CD4-positive, alpha-beta T cell treated with Interleukin-21 for 1 hour (primary cell): ENCODE results near the gene SKI.
A peak's percentile ranks its signal among the peaks of the same experiment; 100 is the strongest.
"Not testable (repeated sequence)": the region's sequence is repeated elsewhere in the genome, so short reads cannot be mapped to it uniquely, and the experiment has no call there.

Experiments
- DNase-seq: peaks from one replicate; pipeline ENCODE4 v3.0.0-alpha.2; 2020

SKI gene

DNA sequence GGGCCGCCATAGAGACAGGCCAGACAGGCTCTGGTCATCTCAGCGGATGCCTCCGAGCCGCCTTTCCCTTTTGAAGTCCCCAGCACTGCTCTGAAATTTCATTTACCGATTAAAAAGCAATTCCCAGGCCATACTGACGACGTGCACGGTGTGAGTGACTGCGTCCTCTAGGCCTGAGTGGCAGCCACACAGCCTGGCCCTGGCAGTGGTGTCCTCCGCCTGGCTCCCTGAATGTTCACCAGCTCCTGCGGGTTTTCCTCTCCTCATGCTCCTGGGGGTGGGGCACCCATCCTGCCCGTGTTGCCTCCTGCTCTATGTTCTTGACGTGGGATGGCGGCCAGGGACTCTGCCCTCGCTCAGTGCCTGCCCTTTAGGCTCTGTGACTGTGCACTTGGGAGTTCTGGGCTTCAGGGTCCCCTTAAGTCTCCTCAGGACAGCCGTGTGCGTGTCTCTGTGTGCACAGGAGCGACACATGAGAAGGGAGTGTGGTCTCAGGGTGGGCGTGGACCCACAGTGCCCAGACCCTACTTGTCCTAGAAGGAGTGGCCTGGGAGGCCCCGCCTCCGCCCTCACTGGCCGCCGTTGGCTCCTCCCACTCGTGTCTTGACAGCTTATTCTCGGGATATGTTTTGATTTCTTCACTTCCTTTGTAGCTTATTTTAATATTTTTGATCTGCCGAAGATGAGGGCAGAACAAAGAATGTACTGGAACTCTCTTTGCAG is 3.6 kb downstream of the SKI start:
- peak; percentile 88 for DNase-seq

DNA sequence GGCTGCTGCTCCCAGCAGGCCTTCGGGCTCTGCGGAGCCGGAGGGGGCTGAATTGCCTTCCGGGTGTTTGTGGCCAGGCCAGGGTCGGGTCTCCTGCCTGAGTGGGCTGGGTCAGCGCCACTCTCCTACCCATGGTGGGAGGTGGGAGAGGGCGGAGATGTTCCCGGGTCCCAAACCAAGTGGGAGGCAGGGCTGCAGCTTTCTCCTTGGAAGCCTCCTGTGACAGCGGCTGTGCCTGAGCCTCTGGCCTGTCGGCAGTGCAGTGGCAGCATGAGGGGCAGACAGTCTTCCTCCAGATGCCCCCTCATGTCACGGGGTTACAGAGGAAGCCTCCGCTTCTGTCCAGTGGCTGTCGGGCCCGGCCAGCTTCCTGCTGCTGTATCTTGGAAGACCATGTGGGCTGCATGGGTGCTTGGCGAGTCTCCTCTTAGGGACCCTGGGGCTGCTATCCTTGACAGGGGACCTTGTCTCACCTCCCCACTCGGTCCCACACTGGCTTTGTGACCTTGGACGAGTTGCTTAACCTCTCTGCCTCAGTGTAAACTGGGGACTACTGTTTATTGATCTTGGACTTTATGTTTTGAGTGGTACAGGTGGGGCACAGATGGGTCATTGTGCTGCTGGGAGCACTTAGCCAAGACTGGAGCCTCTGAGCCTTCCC is 4.3 kb downstream of the SKI start:
- DNase-seq = no peak

DNA sequence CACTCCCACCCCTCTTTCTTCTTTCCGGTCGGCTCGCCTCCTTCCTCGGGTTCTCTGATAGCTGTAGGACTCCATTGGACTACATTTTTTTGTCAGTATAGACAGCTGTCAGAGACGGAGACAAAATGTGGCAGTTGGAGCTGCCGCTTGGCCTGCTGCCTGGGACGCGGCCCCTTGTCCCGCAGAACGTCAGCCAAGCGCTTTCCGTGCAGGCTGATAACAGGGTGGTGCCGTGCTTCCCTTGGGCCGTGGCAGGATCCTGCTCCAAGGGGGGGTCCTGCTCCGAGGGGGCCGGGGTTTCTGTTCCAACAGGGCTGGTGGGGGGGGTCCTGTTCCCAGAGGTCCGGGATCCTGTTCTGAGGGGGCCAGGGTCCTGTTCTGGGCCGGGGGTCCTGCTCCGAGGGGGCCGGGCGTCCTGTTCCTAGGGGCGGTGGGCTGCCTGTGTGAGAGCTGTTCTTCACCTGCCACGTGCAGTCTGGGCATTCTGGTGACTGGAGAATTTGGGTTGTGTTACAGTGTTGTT is 4.9 kb downstream of the SKI start:
- no peak for DNase-seq

DNA sequence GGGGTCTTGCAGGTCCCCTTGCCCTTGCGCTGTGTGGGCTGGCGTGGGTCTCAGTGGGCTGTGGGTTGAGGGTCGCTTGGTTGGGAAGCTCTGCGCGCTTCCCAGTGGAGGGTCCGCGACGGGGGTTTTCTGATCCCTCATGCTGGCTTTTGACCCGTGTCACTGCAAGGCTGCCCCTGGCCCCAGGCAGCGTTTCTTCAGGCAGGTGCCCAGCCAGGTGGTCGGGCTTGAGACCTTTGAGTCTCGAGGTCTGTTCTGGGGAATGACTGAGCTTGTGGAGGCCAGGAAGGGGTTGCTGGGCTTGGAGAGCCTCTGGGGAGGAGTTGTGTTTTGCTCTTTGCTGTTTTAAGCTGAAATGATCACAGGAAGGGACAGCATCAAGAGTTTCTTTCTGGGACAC is 5.3 kb downstream of the SKI start:
- DNase-seq = no peak

DNA sequence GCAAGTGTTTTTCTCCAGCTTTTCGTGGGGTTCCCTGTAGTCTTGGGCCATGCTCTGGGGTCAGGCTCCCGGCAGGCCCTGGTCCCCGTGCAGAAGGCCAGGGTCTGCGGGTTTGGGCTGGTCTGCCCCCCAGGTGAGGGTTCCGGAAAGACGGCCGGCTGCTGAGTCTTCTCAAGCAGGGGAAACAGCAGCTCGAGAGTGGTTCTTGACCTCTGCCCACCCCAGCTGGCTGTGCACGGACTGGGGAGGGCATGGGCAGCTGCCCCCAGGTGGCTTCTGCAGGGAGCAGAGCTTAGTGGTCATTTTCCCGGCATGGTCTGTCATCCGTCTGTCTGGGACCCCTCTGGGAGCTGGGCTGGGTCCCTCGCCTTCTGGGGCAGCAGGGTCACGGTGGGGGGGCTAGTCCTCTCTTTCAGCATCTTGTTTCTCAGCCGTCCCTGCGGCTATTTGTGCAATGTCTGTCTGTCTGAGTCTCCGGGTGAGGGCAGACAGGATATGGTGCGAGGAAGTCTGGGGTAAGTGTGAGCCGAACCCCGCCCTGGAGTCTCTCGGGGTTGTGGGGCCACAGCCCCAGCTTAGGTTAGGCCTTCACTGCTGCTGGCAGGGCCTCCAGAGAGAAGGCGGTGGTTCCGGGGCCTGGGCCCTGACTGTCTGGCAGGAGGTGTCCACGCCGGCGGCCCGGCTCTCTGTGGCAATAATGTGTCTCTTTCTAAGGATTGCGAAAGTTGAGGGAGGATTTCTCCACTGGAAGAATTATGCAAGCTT is 6.1 kb downstream of the SKI start:
- DNase-seq = peak; percentile 87

DNA sequence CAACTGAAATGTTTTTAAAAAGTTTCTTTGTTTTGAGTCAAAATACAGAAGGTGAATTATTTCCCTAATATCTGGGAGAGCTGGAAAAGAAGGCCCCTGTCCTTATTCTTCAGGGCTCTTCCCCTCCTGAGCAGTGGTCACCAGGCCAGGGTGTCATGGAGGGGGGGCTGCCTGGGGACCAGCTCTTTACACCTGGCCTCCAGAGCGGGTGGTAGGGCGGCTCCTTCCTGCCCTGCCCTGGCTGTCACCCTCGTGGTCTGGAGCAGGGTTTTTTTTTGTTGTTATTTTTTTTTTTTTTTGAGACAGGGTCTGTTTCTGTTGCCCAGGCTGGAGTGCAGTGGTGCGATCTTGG is 6.6 kb downstream of the SKI start:
- DNase-seq = peak; percentile 59

DNA sequence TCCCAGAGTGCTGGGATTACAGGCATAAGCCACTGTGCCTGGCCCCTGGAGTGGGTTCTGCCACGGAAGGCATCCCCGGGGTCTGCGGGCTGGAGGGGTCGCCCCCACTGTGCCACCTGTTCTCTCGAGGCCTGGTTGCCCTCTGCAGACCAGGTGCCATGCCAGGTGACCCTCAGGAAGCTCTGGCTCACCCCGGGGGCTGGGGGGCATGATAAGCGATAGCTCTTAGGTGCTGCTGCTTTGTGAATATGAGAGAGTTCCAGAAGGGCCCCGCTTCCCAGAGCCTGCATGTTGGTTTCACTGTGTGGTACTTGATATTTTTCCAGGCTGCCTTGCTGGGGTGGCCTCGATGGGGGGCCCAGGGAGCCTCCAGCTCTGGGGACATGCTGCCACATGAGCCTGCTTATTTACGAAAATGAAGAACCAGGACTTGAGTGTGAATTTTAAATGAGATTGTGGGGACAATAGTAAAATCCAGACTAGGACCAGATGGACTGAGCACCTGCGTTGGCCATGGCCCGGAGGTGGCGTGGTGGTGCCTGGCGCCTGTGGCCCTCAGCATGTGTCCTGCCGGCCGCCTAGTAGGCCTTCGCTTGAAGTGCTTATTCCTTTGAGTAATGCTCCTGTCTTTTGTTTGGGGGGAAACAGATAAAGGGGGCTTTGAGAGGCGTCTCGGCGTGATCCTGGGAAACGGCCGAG is 7.3 kb downstream of the SKI start:
- DNase-seq = no peak

DNA sequence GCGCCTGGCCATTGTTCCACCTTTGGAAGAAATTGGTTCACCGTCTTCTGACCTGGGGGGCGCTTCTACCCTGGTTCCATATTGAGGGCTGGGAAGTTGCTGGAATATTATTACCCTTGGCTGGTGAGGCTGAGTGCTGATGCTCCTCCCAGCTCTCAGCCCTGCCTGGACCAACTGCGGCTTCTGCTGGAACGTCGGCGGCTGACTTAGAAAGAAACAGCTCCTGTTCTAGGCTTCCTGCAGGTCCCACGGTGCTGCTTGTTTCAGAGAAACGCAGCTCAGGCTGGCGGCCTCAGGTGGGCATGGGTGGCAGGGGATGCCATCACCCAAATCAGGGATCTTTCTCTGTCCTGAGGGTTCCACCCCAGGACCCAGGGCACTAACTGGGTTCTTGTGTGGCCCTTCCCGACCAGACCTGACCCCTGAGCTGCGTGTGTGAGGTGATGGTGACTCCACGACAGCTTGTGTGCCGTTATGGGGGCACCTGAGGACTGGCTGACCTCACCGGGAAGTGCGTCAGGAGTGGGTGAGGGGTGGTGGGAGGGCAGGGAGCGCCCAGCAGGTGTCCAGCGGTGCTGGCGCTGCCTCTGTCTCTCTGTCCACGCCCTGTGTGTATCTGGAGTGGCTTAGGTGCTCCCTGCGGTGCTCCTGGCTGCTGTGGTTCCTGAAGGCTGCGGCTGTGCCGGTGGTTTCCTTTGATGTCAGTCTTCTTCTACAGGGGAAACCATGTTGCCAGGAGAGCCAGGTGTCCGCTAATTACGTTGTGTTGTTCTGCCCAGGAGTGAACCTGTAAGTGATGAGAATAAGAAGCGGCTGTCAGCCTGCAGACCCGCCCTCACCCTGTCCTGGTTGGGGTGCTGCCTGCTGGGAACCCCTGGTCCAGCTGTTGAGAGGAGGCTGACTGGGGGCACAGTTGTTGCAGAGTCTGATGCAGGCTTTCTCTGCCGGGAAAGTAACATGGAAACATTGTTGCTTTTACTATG is 8.9 kb downstream of the SKI start:
- peak; percentile 76 for DNase-seq

DNA sequence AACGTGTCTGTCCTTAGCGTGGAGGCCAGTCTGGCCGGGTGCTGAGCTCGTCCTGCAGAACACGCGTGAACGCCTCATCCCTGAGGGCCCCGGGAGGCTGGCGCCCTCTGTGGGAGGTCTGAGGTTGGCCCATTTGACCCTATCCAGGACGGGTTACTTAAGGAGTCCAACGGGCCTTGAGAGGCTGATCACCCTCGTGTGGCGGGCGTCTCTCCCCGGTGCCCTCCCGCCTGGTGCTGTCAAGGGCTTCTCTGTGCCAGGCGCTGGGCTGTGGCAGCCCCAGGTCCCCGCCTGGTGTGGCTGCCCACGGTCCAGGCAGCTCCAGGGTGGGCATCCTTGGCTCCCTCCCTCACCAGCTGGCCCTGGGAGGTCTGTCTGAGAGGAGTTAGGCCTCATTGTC is 9.7 kb downstream of the SKI start:
- no peak for DNase-seq

DNA sequence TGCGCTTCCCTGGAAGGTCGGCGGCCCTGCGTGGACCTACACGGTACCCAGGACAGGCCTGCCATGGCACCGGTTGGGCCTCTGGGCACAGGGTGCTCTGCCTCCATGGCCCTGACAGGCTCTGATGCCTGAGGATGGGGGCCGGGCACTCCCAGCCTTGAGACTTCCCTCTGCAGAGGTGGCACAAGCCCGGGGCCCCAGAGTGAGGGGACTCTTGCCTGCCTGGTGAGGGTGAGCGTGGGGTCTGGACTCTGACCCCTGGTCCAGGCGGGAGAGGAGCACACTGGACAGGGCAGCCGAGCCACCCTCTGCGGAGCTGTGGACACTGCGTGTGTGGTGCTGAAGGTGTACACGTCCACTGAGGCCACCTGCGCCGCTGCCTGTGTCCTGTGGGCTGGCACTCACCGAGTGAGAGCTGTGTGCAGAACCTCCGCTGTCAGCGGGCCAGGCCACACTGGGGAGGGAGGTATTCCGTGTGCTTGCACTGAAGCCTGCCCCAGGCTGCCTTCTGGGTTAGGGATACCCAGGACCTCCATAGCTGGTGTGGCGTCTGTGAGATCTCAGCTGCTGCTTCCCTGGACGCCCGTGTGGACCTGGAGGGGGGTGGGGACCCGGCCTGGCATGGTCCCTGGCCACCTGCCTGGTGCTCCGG is 10.4 kb downstream of the SKI start:
- no peak for DNase-seq

DNA sequence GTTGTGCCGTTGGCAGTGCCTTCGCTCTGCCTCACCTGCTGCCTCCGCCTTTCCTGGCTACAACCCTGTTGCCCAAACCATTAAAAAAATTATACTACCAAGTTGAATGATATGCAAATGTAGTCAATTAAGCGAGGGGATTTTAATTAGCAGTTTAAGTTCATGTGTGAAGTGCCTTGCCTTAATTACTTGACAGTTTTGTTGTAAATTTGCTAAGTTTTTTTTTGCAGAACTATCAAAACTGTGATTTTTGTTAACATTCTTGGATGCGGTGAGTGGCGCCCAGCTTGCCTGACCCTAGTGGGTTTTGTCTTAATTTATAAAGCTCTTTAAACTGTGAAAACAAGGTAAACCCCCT is 10.9 kb downstream of the SKI start:
- no peak for DNase-seq

DNA sequence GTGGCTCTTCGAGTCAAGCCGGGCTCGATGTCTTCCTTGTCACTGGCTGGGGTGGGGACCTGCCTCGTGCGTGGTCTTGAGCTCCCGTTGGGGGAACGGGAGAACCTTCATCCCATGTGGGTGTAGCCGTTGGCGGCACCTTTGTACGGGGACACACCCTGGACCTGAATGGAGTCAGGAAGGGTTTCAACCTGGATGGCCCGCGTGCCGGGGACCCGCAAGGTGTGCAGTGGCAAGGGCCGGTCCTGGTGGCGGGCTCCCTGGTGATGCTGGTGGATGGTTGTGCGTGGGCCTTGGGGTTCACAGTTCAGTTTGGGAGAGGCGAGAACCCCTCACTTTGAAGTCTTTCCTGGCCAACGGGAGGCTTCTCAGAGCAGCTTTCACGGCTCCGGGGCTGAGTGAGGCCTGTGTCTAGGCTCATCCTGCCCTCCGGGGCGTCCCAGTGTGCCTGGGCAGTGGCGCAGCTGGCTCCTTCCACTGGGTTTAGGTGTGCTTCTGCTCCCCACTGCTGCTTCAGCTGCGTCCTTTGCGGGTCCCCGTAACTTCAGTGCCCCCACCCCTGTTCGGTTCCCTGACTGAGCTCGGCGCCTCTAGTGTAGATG is 11.4 kb downstream of the SKI start:
- no peak for DNase-seq

DNA sequence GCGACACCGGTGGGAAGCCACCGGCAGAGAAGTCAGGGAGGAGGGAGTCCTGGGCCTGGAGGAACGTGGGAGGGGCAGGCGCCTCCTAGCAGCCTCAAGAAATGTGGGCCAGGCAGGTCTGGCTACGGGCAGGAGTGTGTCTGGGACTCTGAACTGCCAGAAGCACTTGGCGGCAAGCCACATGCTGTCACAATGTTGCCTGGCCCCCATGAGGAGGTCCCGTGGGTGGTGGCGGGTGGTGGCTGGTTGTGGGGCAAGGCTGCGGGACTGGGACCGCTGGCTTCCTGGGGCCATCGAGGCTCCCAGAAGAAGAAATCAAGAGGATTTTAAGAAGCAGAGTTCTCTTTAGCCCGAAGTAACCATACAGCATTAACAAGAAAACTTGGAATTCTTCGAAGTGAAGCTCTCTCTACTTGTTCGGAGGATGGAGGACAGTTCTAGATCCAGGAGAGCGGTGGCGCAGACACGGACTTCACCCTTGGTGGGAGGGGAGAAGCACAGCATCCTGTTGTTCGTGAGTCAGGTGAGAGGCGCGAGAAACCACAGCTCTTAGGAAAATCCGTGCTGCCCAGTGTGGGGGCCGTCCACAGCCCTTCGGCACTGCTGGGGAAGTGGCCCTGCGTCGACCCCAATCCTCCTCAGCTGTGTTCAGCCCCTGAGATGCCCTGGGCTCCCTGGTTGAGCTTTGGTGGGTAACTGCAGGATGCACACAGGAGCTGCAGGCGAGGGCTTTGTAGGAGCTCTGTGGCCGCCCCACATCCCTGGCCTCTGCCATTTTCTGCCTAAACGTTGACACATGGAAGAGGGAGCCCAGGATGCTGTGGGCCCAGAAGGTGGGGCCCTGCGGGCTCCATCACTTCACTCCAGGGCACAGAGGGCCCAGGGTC is 12.4 kb downstream of the SKI start:
- no peak for DNase-seq

DNA sequence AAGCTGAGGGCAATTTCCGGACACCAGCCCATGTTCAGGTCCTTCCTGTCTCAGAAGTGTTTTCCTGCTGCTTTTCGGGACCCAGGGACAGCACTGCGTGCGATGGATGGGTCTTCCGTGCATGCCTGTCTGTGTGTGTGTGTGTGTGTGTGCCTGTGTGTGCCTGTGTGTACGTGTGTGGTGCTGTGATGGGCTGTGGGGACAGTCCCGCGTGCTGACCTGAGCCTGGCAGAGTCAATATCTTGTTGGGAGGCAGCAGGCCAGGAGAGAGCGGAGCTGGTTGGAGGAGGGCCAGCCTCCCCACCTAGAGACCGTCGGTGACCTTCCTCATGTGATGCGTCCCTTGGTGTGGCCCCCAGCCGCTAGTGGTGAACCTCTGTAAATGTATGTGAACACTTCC is 13.7 kb downstream of the SKI start:
- no peak for DNase-seq

DNA sequence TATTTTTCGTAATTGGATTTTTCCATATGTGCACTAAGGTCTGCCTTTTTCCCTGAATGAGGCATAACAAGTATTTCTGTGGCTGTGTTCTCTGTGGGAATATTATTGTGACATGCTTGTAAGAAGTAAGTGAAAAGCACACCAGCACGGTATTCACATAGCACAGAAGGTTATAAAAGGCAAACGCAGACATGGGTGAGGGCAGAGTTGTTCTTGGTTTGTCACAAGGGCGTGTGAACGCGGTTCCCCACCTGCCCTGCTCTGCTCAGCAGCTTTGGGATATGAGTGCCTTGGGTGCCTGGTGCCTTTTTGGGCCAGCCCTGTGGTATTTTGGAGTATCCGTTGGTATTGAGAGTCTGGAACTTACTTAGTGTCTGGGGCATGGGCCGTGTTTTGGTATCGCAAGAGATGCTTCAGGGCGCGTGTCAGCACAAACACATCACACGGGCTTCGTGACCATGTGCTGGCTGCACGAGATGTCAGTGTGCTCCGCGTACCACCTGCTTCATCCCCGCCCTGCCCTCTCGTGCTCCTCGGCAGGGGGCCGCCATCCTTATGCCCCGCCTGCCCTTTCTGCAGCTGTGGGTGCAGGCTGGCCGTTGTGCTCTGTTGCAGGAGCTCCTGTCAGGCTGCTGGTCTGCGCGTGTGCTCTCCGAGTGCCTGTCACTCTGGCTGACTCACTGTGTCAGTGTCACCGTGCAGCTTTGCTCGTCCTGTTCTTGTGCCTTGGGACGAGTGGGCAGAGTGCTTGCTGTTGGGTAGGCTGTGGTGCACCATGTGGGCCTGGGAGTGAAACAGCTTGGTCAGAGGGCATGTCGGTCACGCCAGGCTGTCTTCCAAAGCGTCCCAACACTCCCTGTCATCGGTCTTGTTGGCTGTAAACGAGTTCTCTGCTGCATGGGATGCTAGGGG is 15.0 kb downstream of the SKI start:
- DNase-seq = no peak

DNA sequence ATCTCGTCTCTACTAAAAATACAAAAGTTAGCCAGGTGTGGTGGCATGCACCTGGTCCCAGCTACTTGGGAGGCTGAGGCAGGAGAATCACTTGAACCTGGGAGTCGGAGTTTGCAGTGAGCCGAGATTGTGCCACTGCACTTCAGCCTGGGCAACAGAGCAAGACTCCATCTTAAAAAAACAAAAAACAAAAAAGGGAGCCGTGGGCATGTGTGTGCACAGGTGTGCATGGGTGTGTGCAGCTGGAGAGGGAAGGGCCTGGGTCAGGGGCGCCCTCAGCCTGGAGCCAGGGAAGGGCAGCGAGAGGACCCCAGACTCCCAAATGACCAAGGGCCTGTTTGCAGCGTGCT is 18.9 kb downstream of the SKI start:
- DNase-seq = not testable (repeated sequence)

DNA sequence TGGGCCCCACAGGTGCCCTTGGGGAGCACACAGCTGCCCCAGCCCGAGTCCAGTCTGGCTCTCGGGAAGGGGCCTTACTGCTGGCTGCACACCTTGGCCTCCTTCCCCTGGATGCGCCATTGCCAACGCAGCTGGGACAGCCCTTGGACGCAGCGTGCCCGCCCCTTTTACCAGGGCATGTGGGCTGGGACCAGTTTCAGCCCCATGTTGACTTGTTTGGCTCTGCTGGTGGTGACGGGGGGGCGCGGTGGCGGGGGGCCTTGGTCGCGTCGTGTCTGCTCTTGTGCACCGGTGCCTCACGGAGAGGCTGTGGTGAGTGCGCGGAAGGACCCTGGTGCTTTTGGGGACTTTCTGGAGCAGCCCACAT is 19.6 kb downstream of the SKI start:
- DNase-seq = no peak

DNA sequence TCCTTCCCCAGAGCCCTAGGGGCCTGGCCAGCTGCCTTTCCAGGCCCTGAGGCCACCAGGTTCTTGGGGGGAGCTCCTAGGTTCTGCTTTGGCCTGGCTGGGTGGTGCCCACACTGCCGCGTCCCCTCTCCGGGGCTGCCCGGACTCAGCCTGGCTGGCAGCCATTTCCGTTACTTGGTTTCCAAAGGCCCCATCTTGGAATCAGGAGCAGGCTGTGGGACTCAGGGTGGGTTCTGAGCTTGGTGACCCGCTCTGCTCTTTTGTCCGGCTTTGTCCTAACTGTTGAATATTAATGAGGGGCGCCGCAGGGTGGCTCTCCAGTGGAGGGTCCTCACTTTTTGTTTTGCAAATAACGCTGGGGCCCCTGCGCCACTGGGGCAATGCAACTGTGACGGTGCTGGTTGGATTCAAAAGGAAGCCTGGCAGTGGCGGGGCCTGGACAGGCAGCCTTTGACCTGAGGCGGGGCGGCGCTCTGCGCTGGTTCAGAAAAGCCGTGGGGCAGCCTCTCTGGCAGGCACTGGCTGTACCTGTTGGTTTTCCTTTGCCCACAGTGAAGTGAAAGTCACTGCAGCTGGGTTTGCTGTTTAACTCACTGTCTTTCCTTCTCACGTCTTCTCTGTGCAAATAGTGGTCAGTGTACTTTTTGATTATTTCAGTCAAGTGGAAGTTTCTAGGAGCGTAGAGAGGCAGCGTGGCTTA is 20.2 kb downstream of the SKI start:
- DNase-seq = no peak
